Measurements from ENCODE around the gene SPON2. TPM values are rescaled to one million over a fixed set of nuclear protein-coding genes. Genes with fewer than 3 reads are reported as not detected.

SPON2 gene
- total RNA-seq, 2 experiments from 2014 or later, result 8.4 to 35.3 TPM

DNA sequence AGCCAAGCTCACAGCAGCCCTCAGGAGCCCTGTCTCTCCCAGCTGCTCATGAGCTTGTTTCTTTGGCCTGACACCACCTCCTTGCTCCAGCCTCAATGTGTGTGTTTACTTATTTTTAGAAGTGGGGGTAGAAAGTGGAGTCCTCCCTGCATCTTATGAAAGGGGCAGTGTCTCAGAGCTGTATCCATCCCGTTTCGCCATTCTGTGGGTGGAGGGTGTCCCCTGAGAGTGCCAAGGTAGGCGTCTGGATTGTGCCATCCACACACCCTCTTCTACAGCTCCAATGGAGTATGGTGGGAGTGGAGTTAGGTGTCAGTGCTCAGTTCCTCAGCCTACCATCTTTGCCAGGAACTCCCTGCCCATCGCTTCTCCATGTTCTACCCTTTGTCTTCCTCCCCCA is 8.3 kb downstream of the SPON2 start:
- H3K4me1 ChIP-seq (ENCODE audit: insufficient read depth, low read length, poor library complexity, severe bottlenecking), result peaks cover 18% of the 10 kb centered on the region
- POLR2A ChIA-PET, result no interaction called here
- no peak for DNase-seq (ENCODE audit: low spot score)
- no peaks in the 10 kb centered on the region for H4K20me1 ChIP-seq (ENCODE audit: insufficient read depth, low read length)
- no peak for TF ChIP-seq CTCF (conservative IDR thresholded peaks at IDR 0.05; ENCODE audit: low read length)
- H3K4me2 ChIP-seq (ENCODE audit: low read length), result no peak overlapping the region
- H3K27ac ChIP-seq (ENCODE audit: low read depth, low read length, poor library complexity, severe bottlenecking), result no peak overlapping the region
- H3K9me3 ChIP-seq (ENCODE audit: low read length), result no peaks in the 10 kb centered on the region
- H2AFZ ChIP-seq (ENCODE audit: low read length), result no peak overlapping the region
- CTCF ChIA-PET (ENCODE audit: unreplicated experiment), result no interaction called here
- no TSS peak for BruUV-seq (replicated peaks)
- intact Hi-C loops (cut with micrococcal nuclease; ENCODE audit: unreplicated experiment), result no loop called here
- H3K4me3 ChIP-seq (ENCODE audit: low read depth, low read length, poor library complexity, severe bottlenecking), result no peak overlapping the region
- no peaks in the 10 kb centered on the region for H3K79me2 ChIP-seq (ENCODE audit: insufficient read depth, low read depth, low read length)
- no peaks in the 10 kb centered on the region for H3K36me3 ChIP-seq (ENCODE audit: insufficient read depth, low read length)
- no peaks in the 10 kb centered on the region for H3K9me2 ChIP-seq (ENCODE audit: insufficient read depth, low read length)

GRCh38 chr4:1160351-1160750 is 12.0 kb downstream of the SPON2 start:
- no peaks in the 10 kb centered on the region for H3K9me2 ChIP-seq (ENCODE audit: insufficient read depth, low read length)
- ChIA-PET CTCF (ENCODE audit: unreplicated experiment) (no interaction called here), POLR2A (no interaction called here)
- no peaks in the 10 kb centered on the region for H4K20me1 ChIP-seq (ENCODE audit: insufficient read depth, low read length)
- no peak overlapping the region for H3K4me3 ChIP-seq (ENCODE audit: low read depth, low read length, poor library complexity, severe bottlenecking)
- no peaks in the 10 kb centered on the region for H3K36me3 ChIP-seq (ENCODE audit: insufficient read depth, low read length)
- no peak overlapping the region for H3K4me2 ChIP-seq (ENCODE audit: low read length)
- TF ChIP-seq CTCF (conservative IDR thresholded peaks at IDR 0.05; ENCODE audit: low read length) (no peak), EZH2phosphoT487 (IDR thresholded peaks at IDR 0.05; ENCODE audit: borderline replicate concordance, low read depth, low read length) (no peak)
- no peaks in the 10 kb centered on the region for H3K79me2 ChIP-seq (ENCODE audit: insufficient read depth, low read depth, low read length)
- no peak overlapping the region for H2AFZ ChIP-seq (ENCODE audit: low read length)
- H3K4me1 ChIP-seq (ENCODE audit: insufficient read depth, low read length, poor library complexity, severe bottlenecking), result peaks cover 4% of the 10 kb centered on the region
- no TSS peak for BruUV-seq (replicated peaks)
- no peak for DNase-seq (ENCODE audit: low spot score)
- no peak overlapping the region for H3K27ac ChIP-seq (ENCODE audit: low read depth, low read length, poor library complexity, severe bottlenecking)
- intact Hi-C loops (cut with micrococcal nuclease; ENCODE audit: unreplicated experiment), result no loop called here
- no peaks in the 10 kb centered on the region; the same call in 1 of the 2 replicates for H3K9me3 ChIP-seq (ENCODE audit: low read length)

GRCh38 chr4:1156069-1156468 is 16.3 kb downstream of the SPON2 start:
- Histone ChIP-seq H4K20me1 (ENCODE audit: insufficient read depth, low read length) (no peaks in the 10 kb centered on the region), H3K4me2 (ENCODE audit: low read length) (no peak overlapping the region), H3K4me3 (ENCODE audit: low read depth, low read length, poor library complexity, severe bottlenecking) (no peak overlapping the region), H3K27ac (ENCODE audit: low read depth, low read length, poor library complexity, severe bottlenecking) (no peak overlapping the region), H3K36me3 (ENCODE audit: insufficient read depth, low read length) (no peaks in the 10 kb centered on the region), H3K79me2 (ENCODE audit: insufficient read depth, low read depth, low read length) (no peaks in the 10 kb centered on the region), H3K4me1 (ENCODE audit: insufficient read depth, low read length, poor library complexity, severe bottlenecking) (peaks cover 18% of the 10 kb centered on the region), H3K9me3 (ENCODE audit: low read length) (no peaks in the 10 kb centered on the region; the same call in 1 of the 2 replicates), H2AFZ (ENCODE audit: low read length) (no peak overlapping the region), H3K9me2 (ENCODE audit: insufficient read depth, low read length) (no peaks in the 10 kb centered on the region)
- ChIA-PET CTCF (ENCODE audit: unreplicated experiment) (no interaction called here), POLR2A (no interaction called here)
- DNase-seq (ENCODE audit: low spot score), result no peak
- no TSS peak for BruUV-seq (replicated peaks)
- intact Hi-C loops (cut with micrococcal nuclease; ENCODE audit: unreplicated experiment), result no loop called here
- TF ChIP-seq CTCF (conservative IDR thresholded peaks at IDR 0.05; ENCODE audit: low read length), result no peak
- no peak for TF ChIP-seq EZH2phosphoT487 (IDR thresholded peaks at IDR 0.05; ENCODE audit: borderline replicate concordance, low read depth, low read length)
